ENCODE measurements around the gene TMEM88. TPM values are rescaled to one million over a fixed set of nuclear protein-coding genes. Genes with fewer than 3 reads are reported as not detected.

Gene TMEM88
- total RNA-seq, 1 experiment from 2014 or later: 2.8 TPM

GRCh38 chr17:7832431-7832830 lies 22.4 kb upstream of the TMEM88 start (continued):
- no peak for TF ChIP-seq CTCF (IDR thresholded peaks at IDR 0.05 in 2 of 3, conservative IDR thresholded peaks at IDR 0.05 in 1 of 3; ENCODE audit: borderline replicate concordance in 1 of 3, insufficient read depth in 1 of 3, low read depth in 2 of 3, low read length in 2 of 3)
- no peak for TF ChIP-seq POLR2AphosphoS5 (IDR thresholded peaks at IDR 0.05; ENCODE audit: low read depth, low read length)

DNA sequence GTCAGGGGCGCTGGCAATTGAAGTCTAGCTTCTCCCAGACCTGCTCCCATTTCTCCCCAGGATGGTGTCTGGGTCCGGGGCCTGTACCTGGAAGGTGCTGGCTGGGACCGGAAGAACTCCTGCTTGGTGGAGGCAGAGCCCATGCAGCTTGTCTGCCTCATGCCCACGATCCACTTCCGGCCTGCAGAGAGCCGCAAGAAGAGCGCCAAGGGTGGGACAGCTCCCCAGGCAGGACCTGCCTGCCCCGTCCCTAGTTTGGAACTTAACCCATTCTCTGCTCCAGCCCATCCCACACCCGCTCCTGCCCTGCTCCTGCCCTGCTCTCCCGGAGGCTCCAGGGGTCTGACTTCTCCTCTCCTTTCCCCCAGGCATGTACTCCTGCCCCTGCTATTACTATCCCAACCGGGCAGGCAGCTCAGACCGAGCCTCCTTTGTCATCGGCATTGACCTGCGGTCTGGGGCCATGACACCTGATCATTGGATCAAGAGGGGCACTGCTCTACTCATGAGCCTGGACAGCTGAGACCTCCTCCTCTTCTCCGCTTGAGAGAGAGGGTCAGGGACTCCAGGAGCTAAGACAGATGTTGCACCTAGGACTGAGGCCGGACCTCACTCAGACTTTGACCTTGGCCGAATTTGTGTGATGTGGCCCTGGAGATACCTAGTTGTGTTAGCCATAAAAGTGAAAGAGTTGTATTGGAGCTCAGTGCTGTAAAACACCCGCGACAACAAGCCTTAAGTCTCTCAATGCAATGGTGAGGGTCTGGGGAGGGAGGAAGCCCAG lies 21.7 kb upstream of the TMEM88 start:
- H3K79me2 ChIP-seq (ENCODE audit: insufficient read depth, low read length): peaks cover 8% of the 10 kb centered on the region; the same call in 1 of the 2 replicates
- DNase-seq (ENCODE audit: low read depth, low spot score) (no peak), ATAC-seq (no peak)
- intact Hi-C loops (cut with micrococcal nuclease): no loop called here
- H3K9ac ChIP-seq (ENCODE audit: low read length): peak overlapping the region; percentile 97
- no peaks in the 10 kb centered on the region for H4K20me1 ChIP-seq (ENCODE audit: insufficient read depth)
- TF ChIP-seq EZH2phosphoT487 (IDR thresholded peaks at IDR 0.05; ENCODE audit: borderline replicate concordance) (no peak), POLR2A (IDR thresholded peaks at IDR 0.05; ENCODE audit: borderline replicate concordance, extremely low read depth, insufficient read depth, insufficient read length) (peak; percentile 11), EZH2 (IDR thresholded peaks at IDR 0.05) (no peak), POLR2AphosphoS5 (IDR thresholded peaks at IDR 0.05; ENCODE audit: low read depth, low read length) (peak; percentile 37; the same call in 1 of the 2 replicates)
- peak overlapping the region; percentile 74 to 82; a peak in 3 of 4 replicates for H3K4me3 ChIP-seq (replicated peaks in 1 of 2; ENCODE audit: low read depth in 1 of 2, low read length in 2 of 2)
- ChIA-PET POLR2A (interaction anchor here (1.0 to 3.1 kb wide), 4 partner anchors 8 to 24 kb away, joined by 4 to 20 read pairs (median 8); partner anchors contain the start of gene NAA38), CTCF (interaction anchor here (0.6 to 1.5 kb wide), 4 partner anchors 8 to 64 kb away, joined by 3 read pairs; partner anchors contain the start of genes CYB5D1 and NAA38), RAD21 (ENCODE audit: low non-redundant PET in 1 of 2, low total read pairs in 2 of 2, uncharacterized antibody in 2 of 2, unreplicated experiment in 2 of 2) (interaction anchor here (1.0 kb wide), 2 partner anchors 12 to 89 kb away, joined by 3 to 5 read pairs; no protein-coding TSS in a partner anchor)
- H3K4me1 ChIP-seq (ENCODE audit: control insufficient read depth in 1 of 2, insufficient read depth in 2 of 2, low read length in 2 of 2): peaks cover 14 to 44% of the 10 kb centered on the region in 2 experiments
- no peak overlapping the region for H2AFZ ChIP-seq (ENCODE audit: low read depth, low read length, poor library complexity, severe bottlenecking)
- H3K9me2 ChIP-seq (ENCODE audit: insufficient read depth): no peaks in the 10 kb centered on the region
- no peak overlapping the region; the same call in 1 of the 2 replicates for H3K27ac ChIP-seq (ENCODE audit: low read depth, low read length)
- H3K36me3 ChIP-seq (ENCODE audit: control insufficient read depth in 1 of 2, insufficient read depth in 2 of 2, low read length in 2 of 2): no peaks in the 10 kb centered on the region
- no peaks in the 10 kb centered on the region for H3K9me3 ChIP-seq (ENCODE audit: control insufficient read depth in 1 of 2, insufficient read depth in 1 of 2, low read depth in 1 of 2, low read length in 2 of 2)
- no peaks in the 10 kb centered on the region for H3K27me3 ChIP-seq (ENCODE audit: insufficient read depth, low read length)
- no TSS peak for BruUV-seq (replicated peaks)
- H3K4me2 ChIP-seq (ENCODE audit: low read length): peak overlapping the region; percentile 99

Data from HCT116 (cell line).